ENCODE results near the gene MN1. TPM values are rescaled to one million over a fixed set of nuclear protein-coding genes. Genes with fewer than 3 reads are reported as not detected.

Gene MN1
- total RNA-seq, 2 experiments from 2014 or later = 0.27 to 0.28 TPM

- Mint-ChIP-seq H3K4me3 (no peak overlapping the region), H3K36me3 (ENCODE audit: low read depth) (no peaks in the 10 kb centered on the region), H3K27me3 (peaks cover 18% of the 10 kb centered on the region), H3K27ac (no peak overlapping the region), H3K4me1 (ENCODE audit: low read depth) (no peaks in the 10 kb centered on the region), H3K9me3 (no peaks in the 10 kb centered on the region)
- Histone ChIP-seq H3K4me1 (ENCODE audit: insufficient read depth, low read length) (no peaks in the 10 kb centered on the region), H3K4me3 (ENCODE audit: low read length) (no peak overlapping the region), H3K36me3 (ENCODE audit: insufficient read depth, low read length) (no peaks in the 10 kb centered on the region), H3K27ac (ENCODE audit: low read depth in 1 of 2, low read length in 2 of 2) (no peak overlapping the region), H3K9me3 (ENCODE audit: control insufficient read depth in 1 of 2, insufficient read depth in 1 of 2, low read length in 2 of 2) (no peaks in the 10 kb centered on the region), H3K27me3 (ENCODE audit: control insufficient read depth in 1 of 2, insufficient read depth in 2 of 2, low read length in 2 of 2) (peaks cover 4 to 6% of the 10 kb centered on the region in 2 experiments)
- CTCF ChIA-PET = no interaction called here
- intact Hi-C loops (cut with DNase I, micrococcal nuclease) = no loop called here
- no peak for TF ChIP-seq CTCF (IDR thresholded peaks at IDR 0.05)
- DNase-seq (no peak), ATAC-seq (ENCODE audit: poor library complexity) (no peak)
- POLR2A ChIA-PET = no interaction called here
These were observed 10.2 kb downstream of the MN1 start for GRCh38 chr22:27791159-27791858.

GRCh38 chr22:27790376-27791158 lies 11.0 kb downstream of the MN1 start:
- ATAC-seq (ENCODE audit: poor library complexity) = no peak
- Histone ChIP-seq H3K4me3 (ENCODE audit: low read length) (no peak overlapping the region), H3K27me3 (ENCODE audit: control insufficient read depth in 1 of 2, insufficient read depth in 2 of 2, low read length in 2 of 2) (peaks cover 4 to 6% of the 10 kb centered on the region in 2 experiments), H3K36me3 (ENCODE audit: insufficient read depth, low read length) (no peaks in the 10 kb centered on the region), H3K27ac (ENCODE audit: low read depth in 1 of 2, low read length in 2 of 2) (no peak overlapping the region), H3K4me1 (ENCODE audit: insufficient read depth, low read length) (no peaks in the 10 kb centered on the region), H3K9me3 (ENCODE audit: control insufficient read depth in 1 of 2, insufficient read depth in 1 of 2, low read length in 2 of 2) (no peaks in the 10 kb centered on the region)
- no peaks in the 10 kb centered on the region for H3K36me3 Mint-ChIP-seq (ENCODE audit: low read depth)
- POLR2A ChIA-PET = no interaction called here
- no peak for DNase-seq
- CTCF ChIA-PET = no interaction called here
- H3K27me3 Mint-ChIP-seq = peaks cover 20% of the 10 kb centered on the region
- no peak for TF ChIP-seq CTCF (IDR thresholded peaks at IDR 0.05)
- intact Hi-C loops (cut with DNase I, micrococcal nuclease) = no loop called here
- H3K27ac Mint-ChIP-seq = no peak overlapping the region
- no peaks in the 10 kb centered on the region for H3K4me1 Mint-ChIP-seq (ENCODE audit: low read depth)
- H3K9me3 Mint-ChIP-seq = no peaks in the 10 kb centered on the region
- no peak overlapping the region for H3K4me3 Mint-ChIP-seq

GRCh38 chr22:27788500-27789288 lies 12.9 kb downstream of the MN1 start:
- peaks cover 6 to 8% of the 10 kb centered on the region in 2 experiments for H3K27me3 ChIP-seq (ENCODE audit: control insufficient read depth in 1 of 2, insufficient read depth in 2 of 2, low read length in 2 of 2)
- H3K4me3 ChIP-seq (ENCODE audit: low read length) = no peak overlapping the region
- no peak overlapping the region for H3K27ac ChIP-seq (ENCODE audit: low read depth in 1 of 2, low read length in 2 of 2)
- intact Hi-C loops (cut with DNase I, micrococcal nuclease) = loop anchor here in 1 of 2 experiments (1.0 kb wide), 1 partner anchor 13 kb away; no protein-coding TSS in a partner anchor
- ChIA-PET CTCF (no interaction called here), POLR2A (no interaction called here)
- no peaks in the 10 kb centered on the region for H3K36me3 ChIP-seq (ENCODE audit: insufficient read depth, low read length)
- Mint-ChIP-seq H3K4me1 (ENCODE audit: low read depth) (no peaks in the 10 kb centered on the region), H3K27ac (no peak overlapping the region), H3K27me3 (peaks cover 36% of the 10 kb centered on the region), H3K4me3 (no peak overlapping the region), H3K9me3 (no peaks in the 10 kb centered on the region), H3K36me3 (ENCODE audit: low read depth) (no peaks in the 10 kb centered on the region)
- no peak for TF ChIP-seq CTCF (IDR thresholded peaks at IDR 0.05)
- no peak for ATAC-seq (ENCODE audit: poor library complexity)
- no peak for DNase-seq
- H3K4me1 ChIP-seq (ENCODE audit: insufficient read depth, low read length) = no peaks in the 10 kb centered on the region
- H3K9me3 ChIP-seq (ENCODE audit: control insufficient read depth in 1 of 2, insufficient read depth in 1 of 2, low read length in 2 of 2) = no peaks in the 10 kb centered on the region
